Endometrial microvascular endothelial cells (primary cell): Measurements from ENCODE around the gene MGRN1. TPM values are rescaled to one million over a fixed set of nuclear protein-coding genes. Genes with fewer than 3 reads are reported as not detected.

Source experiments
- in situ Hi-C: cut with HindIII; loops from 2 replicates; pipeline ENCODE4 v1.10.0; 2017; ENCODE audit warnings: low sequenced_read_pairs, low pct_unique_long_range_greater_than_20kb; ENCODE audit errors: inconsistent ontology term
- total RNA-seq: library from RNA; depleted of rRNA; stranded (reverse); fragments of >200 nt; gene quantifications from one replicate; pipeline ENCODE4 v1.2.3, GENCODE V29; 2015; ENCODE audit errors: inconsistent ontology term

The MGRN1 gene
- total RNA-seq = 52.2 TPM

- in situ Hi-C loops = no loop called here
Measured at GRCh38 chr16:4624015-4624826, at the start of gene MGRN1. MGRN1 (plus strand) TSS chr16:4624826; CDS start chr16:4624961, 135 bp downstream.

DNA sequence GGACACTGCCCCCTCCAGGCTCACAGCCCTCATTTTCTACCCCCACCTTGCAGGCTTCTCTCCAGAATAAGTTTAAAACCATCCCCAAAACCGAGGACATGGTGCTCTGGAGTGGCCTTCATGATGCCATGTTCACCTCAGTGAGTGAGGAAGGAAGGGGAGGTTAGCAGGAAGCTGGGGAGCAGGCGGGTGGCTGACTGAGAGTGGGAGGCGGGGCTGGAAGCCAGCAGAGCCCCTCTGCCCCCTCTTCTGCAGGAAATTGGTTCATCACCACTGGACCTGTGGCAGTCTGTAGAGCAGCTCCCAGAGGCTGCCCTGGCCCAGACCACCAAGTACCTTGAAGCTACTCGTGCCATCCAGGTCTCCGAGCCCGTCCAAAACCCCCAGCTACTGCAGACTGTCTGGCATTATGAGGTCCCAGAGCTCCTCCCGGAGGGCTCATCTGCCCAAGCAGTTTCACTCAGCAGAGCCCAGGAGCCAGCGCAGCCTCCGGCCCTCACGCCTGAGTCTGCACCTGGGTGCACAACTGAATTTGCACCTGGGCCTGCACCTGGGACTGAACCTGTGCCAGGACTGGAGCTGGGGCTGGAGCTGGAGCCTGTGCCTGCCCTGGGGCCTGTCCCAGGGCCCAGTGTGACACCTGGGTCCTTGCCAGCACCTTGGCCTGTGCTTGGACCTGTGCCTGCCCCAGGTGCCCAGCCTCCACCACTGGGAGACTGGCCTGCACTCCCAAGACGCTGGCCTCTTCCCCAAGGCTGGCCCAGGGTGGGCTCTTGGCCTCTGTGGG is 49.5 kb upstream of the MGRN1 start:
- in situ Hi-C loops = no loop called here

- in situ Hi-C loops = no loop called here
Measured at GRCh38 chr16:4576008-4576407, 48.6 kb upstream of the MGRN1 start.

DNA sequence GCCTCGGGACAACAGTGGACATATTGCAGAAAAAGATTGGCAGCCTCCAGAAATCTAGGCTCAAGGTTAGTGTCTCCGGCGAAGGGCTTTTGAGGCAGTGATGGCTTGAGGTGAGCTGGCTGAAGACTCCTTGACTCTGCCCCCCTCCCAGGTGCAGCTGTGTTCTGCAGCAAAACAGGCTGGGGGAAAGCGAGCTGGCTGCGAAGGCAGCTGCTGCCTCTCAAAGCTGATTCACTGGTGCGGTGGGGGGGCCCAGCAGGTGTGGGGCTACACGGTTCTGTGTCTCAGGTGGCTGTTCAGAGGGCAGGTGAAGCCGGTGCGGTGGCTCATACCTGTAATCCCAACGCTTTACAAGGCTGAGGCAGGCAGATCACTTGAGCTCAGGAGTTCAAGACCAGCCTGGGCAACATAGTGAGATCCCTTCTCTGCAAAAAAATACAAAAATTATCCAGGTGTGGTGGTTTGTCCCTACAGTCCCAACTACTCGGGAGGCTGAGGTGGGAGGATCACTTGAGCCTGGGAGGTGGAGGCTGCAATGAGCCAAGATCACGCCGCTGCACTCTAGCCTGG is 45.6 kb upstream of the MGRN1 start:
- in situ Hi-C loops = no loop called here

- in situ Hi-C loops = no loop called here
Measured at GRCh38 chr16:4580250-4580649, 44.4 kb upstream of the MGRN1 start.

- in situ Hi-C loops = no loop called here
Measured at GRCh38 chr16:4583906-4584305, 40.7 kb upstream of the MGRN1 start.

DNA sequence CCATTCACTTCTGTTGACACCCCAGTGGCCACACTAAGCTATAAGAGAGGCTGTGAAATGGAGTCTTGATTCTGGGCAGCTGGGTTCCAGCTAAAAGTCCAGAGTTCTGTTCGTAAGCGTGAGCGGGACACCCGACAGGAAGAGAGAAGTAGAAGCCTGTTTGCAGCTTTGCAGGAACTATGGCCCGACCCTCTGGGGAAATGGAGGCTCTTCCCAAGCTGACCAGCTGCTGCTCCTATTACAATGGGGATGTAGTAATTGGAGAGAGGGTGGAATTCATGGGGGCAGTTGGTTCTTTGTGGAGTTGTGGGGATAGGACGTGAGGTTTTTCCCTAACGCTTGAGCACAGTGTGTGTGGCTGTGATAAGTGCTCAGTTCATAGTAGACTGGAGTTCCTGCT is 38.3 kb upstream of the MGRN1 start:
- in situ Hi-C loops = no loop called here

- in situ Hi-C loops = no loop called here
Measured at GRCh38 chr16:4588386-4588785, 36.2 kb upstream of the MGRN1 start.

GRCh38 chr16:4588961-4589360 is 35.7 kb upstream of the MGRN1 start:
- in situ Hi-C loops = no loop called here

DNA sequence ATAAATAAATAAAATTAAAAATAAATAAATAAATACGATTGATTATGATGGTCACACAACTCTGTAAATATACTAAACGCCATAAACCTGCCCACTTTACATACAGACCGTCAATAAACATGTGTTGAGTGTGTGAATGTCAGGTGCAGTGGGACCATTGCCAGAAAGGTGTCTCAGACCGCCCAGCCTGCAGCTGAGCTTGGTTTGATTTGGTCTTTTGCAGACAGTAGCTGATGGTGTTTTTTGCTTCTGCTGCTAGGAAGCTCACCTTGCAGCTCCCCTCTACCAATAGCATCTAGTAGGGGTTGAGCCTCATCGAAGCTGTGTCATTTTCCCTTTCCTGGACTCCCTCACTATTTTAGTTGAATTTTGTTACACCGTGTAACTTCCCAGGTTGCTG is 33.4 kb upstream of the MGRN1 start:
- in situ Hi-C loops = no loop called here

DNA sequence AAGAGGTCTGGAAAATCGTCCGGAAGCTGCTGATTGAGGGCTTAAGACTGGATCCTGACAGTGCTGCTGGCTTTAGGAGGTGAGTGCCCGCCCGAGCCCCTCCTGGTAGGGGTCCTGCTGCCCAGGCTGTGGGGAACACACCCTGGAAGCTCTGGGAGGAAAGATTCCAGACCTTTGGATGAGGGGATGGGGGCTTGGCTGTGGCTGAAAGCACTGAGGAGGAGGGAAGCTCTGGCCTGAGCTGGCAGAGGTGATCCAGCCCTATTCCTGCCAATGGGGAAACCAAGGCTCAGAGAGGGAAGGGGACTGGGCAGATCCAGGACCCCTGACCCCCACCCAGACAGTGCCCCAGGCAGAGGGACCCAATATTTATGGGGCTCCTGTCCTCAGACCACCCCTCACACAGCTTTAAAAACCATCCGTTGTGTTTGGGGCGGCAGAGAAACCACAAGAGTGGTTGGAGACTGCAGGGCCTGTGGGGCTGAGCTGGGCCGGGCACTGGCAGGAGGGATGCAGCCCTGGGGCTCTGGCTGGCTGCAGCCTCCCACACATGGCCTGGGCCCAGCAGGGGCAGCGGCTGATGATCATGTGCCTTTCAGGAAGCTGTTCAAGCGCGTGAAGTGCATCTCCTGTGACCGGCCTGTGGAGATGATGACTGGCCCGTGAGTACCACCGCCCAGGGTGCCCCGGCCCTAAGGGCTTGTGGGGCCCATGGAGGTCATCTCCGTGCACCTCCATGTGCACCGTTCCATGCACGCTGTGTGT is 32.7 kb upstream of the MGRN1 start:
- in situ Hi-C loops = no loop called here

DNA sequence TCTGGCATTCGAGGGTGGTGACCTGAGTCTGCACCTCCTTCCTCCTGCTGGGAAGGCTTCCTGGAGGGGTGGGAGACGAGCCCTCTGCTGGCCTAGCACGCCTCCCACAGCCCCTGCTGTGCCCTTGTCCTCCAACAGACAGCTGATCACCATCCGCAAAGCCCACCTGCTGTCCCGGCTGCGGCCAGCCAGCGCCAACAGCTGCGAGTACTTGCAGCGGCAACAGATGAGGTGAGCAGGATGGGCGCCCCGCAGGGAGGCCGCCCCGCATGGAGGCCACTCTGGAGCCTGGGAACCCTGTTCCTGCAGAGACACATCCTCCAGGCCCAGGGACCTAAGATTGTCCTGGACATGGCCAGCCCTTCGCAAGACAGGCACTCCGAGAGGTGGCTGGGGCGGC is 31.5 kb upstream of the MGRN1 start:
- in situ Hi-C loops = no loop called here

- in situ Hi-C loops = no loop called here
Measured at GRCh38 chr16:4594433-4595410, 29.9 kb upstream of the MGRN1 start.

- in situ Hi-C loops = no loop called here
Measured at GRCh38 chr16:4597174-4597573, 27.5 kb upstream of the MGRN1 start.

- in situ Hi-C loops = no loop called here
Measured at GRCh38 chr16:4599037-4599436, 25.6 kb upstream of the MGRN1 start.

GRCh38 chr16:4599545-4599944 is 25.1 kb upstream of the MGRN1 start:
- in situ Hi-C loops = no loop called here

GRCh38 chr16:4601036-4601863 is 23.4 kb upstream of the MGRN1 start:
- in situ Hi-C loops = no loop called here
